H1 (cell line): ENCODE measurements around the gene C6orf136. TPM values are rescaled to one million over a fixed set of nuclear protein-coding genes. Genes with fewer than 3 reads are reported as not detected.

Source experiments
- CTCF ChIA-PET: fragments of 300-600 bp; sonication (Branson Sonifier 250); formaldehyde crosslinking; loops from one replicate; lab custom pipeline; 2021; ENCODE audit not compliant: partially characterized antibody; lab: Charles Lee
- POLR2A ChIA-PET: fragments of 300-600 bp; sonication (Branson Sonifier 250); formaldehyde crosslinking; loops from one replicate; lab custom pipeline; 2021; ENCODE audit warnings: inconsistent platforms; ENCODE audit not compliant: partially characterized antibody; lab: Charles Lee
- DNase-seq, 2 experiments: peaks; one replicate each; pipeline versions ENCODE4 v3.0.0 to v3.0.0-alpha.2; 2010 to 2022; ENCODE audit warnings: low spot score in 2 of 2, low read depth in 1 of 2, mixed read lengths in 1 of 2
- FAIRE-seq: peaks from 2 replicates; lab custom pipeline; 2011; peaks lifted over from hg19 to GRCh38; lab: Jason Lieb, UNC
- H2AFZ ChIP-seq: 2 replicates; pipeline ENCODE4 v1.8.1; 2012; ENCODE audit warnings: low read length, inconsistent platforms
- H2AK5ac ChIP-seq: 2 replicates; pipeline ENCODE4 v1.6.1; 2013; ENCODE audit warnings: low read depth, low read length
- H2BK120ac ChIP-seq: replicated peaks from 2 replicates; pipeline ENCODE3; 2013; ENCODE audit warnings: low read depth, low read length, inconsistent platforms
- H2BK12ac ChIP-seq: 2 replicates; pipeline ENCODE4 v1.6.1; 2013; ENCODE audit warnings: low read depth, low read length
- H2BK15ac ChIP-seq: 2 replicates; pipeline ENCODE4 v1.6.1; 2013; ENCODE audit warnings: low read length
- H2BK20ac ChIP-seq: 2 replicates; pipeline ENCODE4 v1.6.1; 2013; ENCODE audit warnings: low read length
- H2BK5ac ChIP-seq: 2 replicates; pipeline ENCODE4 v1.6.1; 2013; ENCODE audit warnings: low read depth, low read length
- H3K14ac ChIP-seq: 2 replicates; pipeline ENCODE4 v1.6.1; 2013; ENCODE audit warnings: inconsistent platforms; ENCODE audit not compliant: insufficient read length
- H3K18ac ChIP-seq: 2 replicates; pipeline ENCODE4 v1.6.1; 2013; ENCODE audit warnings: low read length; ENCODE audit errors: extremely low read depth
- H3K23ac ChIP-seq: 2 replicates; pipeline ENCODE4 v1.6.1; 2013; ENCODE audit warnings: inconsistent platforms; ENCODE audit not compliant: insufficient read length
- H3K23me2 ChIP-seq: 2 replicates; pipeline ENCODE4 v1.6.1; 2013; ENCODE audit warnings: low read depth, low read length
- H3K27ac ChIP-seq: 2 replicates; pipeline ENCODE4 v1.6.1; 2011; ENCODE audit warnings: low read depth, low read length, inconsistent platforms
- H3K27me3 ChIP-seq, 4 experiments: replicated peaks in 1 of 4; 1 replicate in 1 of 4; 2 replicates in 3 of 4; pipeline versions ENCODE4 v1.6.1 to v1.8.1; 2011 to 2013; ENCODE audit warnings: low read length in 3 of 4, mild to moderate bottlenecking in 3 of 4, inconsistent platforms in 2 of 4, mixed read lengths in 2 of 4, moderate library complexity in 1 of 4; ENCODE audit not compliant: control insufficient read depth in 3 of 4, insufficient read depth in 3 of 4; ENCODE audit errors: extremely low read depth in 1 of 4
- H3K36me3 ChIP-seq, 4 experiments: 2 replicates each; pipeline versions ENCODE4 v1.6.1 to v1.8.1; 2011 to 2013; ENCODE audit warnings: mild to moderate bottlenecking in 4 of 4, low read length in 3 of 4, moderate library complexity in 2 of 4, control low read depth in 1 of 4, inconsistent platforms in 1 of 4; ENCODE audit not compliant: insufficient read depth in 4 of 4, control insufficient read depth in 2 of 4
- H3K4ac ChIP-seq: replicated peaks from 2 replicates; pipeline ENCODE3; 2013; ENCODE audit warnings: low read length, low read depth, mixed read lengths, inconsistent platforms; ENCODE audit not compliant: insufficient read length
- H3K4me1 ChIP-seq, 4 experiments: replicated peaks in 1 of 4; 1 replicate in 1 of 4; 2 replicates in 3 of 4; pipeline versions ENCODE4 v1.6.1 to v1.8.1; 2011 to 2013; ENCODE audit warnings: low read length in 3 of 4, inconsistent platforms in 2 of 4, mixed read lengths in 1 of 4; ENCODE audit not compliant: insufficient read depth in 4 of 4, control insufficient read depth in 3 of 4
- H3K4me2 ChIP-seq, 2 experiments: 2 replicates each; pipeline versions ENCODE4 v1.6.1 to v1.8.1; 2011 to 2013; ENCODE audit warnings: low read depth in 2 of 2, low read length in 2 of 2, control low read depth in 1 of 2, inconsistent platforms in 1 of 2, mild to moderate bottlenecking in 1 of 2; ENCODE audit not compliant: insufficient read depth in 1 of 2
- H3K4me3 ChIP-seq, 4 experiments: fragments of 200-600, 300-600 bp in 1 of 4; sonication (generic), shearing (Covaris generic), sonication (Bioruptor Twin) in 1 of 4; 2 replicates each; pipeline versions ENCODE4 v1.5.1 to v1.8.1; 2011 to 2016; ENCODE audit warnings: low read length in 4 of 4, low read depth in 3 of 4, control low read depth in 2 of 4, inconsistent platforms in 2 of 4, mild to moderate bottlenecking in 2 of 4, mixed read lengths in 1 of 4, moderate library complexity in 1 of 4; ENCODE audit not compliant: insufficient read depth in 2 of 4; ENCODE audit errors: extremely low read depth in 1 of 4
- H3K56ac ChIP-seq: replicated peaks from 2 replicates; pipeline ENCODE3; 2013; ENCODE audit warnings: low read depth, mild to moderate bottlenecking, mixed read lengths, low read length, inconsistent platforms; ENCODE audit not compliant: insufficient read length
- H3K79me1 ChIP-seq: 2 replicates; pipeline ENCODE4 v1.6.1; 2013; ENCODE audit warnings: low read depth, low read length, control low read depth
- H3K79me2 ChIP-seq, 2 experiments: 2 replicates each; pipeline versions ENCODE4 v1.6.1 to v1.8.1; 2012 to 2013; ENCODE audit warnings: low read length in 2 of 2, mild to moderate bottlenecking in 2 of 2, inconsistent platforms in 1 of 2; ENCODE audit not compliant: insufficient read depth in 2 of 2, control insufficient read depth in 1 of 2
- H3K9ac ChIP-seq, 4 experiments: replicated peaks in 1 of 4; 1 replicate in 1 of 4; 2 replicates in 3 of 4; pipeline versions ENCODE4 v1.6.1 to v1.8.1; 2011 to 2013; ENCODE audit warnings: low read depth in 3 of 4, low read length in 3 of 4, control low read depth in 2 of 4, mild to moderate bottlenecking in 2 of 4, moderate library complexity in 2 of 4, inconsistent platforms in 1 of 4; ENCODE audit errors: extremely low read depth in 1 of 4
- H3K9me3 ChIP-seq, 2 experiments: 2 replicates each; pipeline versions ENCODE4 v1.6.1 to v1.8.1; 2012 to 2013; ENCODE audit warnings: mild to moderate bottlenecking in 2 of 2, moderate library complexity in 2 of 2, control low read depth in 1 of 2, inconsistent platforms in 1 of 2, low read depth in 1 of 2, low read length in 1 of 2, mixed read lengths in 1 of 2; ENCODE audit not compliant: insufficient read depth in 2 of 2
- H4K20me1 ChIP-seq, 2 experiments: replicated peaks in 1 of 2; 2 replicates each; pipeline versions ENCODE3 to v1.8.1; 2011 to 2013; ENCODE audit warnings: inconsistent platforms in 2 of 2, low read length in 2 of 2, mild to moderate bottlenecking in 1 of 2; ENCODE audit not compliant: insufficient read depth in 2 of 2, control insufficient read depth in 1 of 2
- H4K5ac ChIP-seq: 2 replicates; pipeline ENCODE4 v1.6.1; 2013; ENCODE audit warnings: low read length, low read depth, mixed read lengths, inconsistent platforms; ENCODE audit not compliant: insufficient read length
- H4K8ac ChIP-seq: 2 replicates; pipeline ENCODE4 v1.8.0; 2013; ENCODE audit warnings: mild to moderate bottlenecking, moderate library complexity, low read length, inconsistent platforms; ENCODE audit not compliant: insufficient read depth; ENCODE audit errors: extremely low read depth
- H4K91ac ChIP-seq: replicated peaks from 2 replicates; pipeline ENCODE3; 2013; ENCODE audit warnings: low read length, mixed read lengths, inconsistent platforms; ENCODE audit not compliant: insufficient read length
- JUND ChIP-seq: IDR thresholded peaks from 2 replicates; pipeline ENCODE4 v1.6.1; 2011; ENCODE audit warnings: mild to moderate bottlenecking, improper control_type of control experiment, low read length
- KDM1A ChIP-seq: fragments of 200-600, 300-600 bp; sonication (generic); IDR thresholded peaks from 2 replicates; pipeline ENCODE4 v1.7.1; 2016; ENCODE audit warnings: mild to moderate bottlenecking, low read length, borderline replicate concordance
- POLR2A ChIP-seq, 2 experiments: IDR thresholded peaks; 1 replicate in 1 of 2; 2 replicates in 1 of 2; pipeline ENCODE4 v1.6.1; 2011; ENCODE audit warnings: low read depth in 2 of 2, low read length in 2 of 2, mild to moderate bottlenecking in 2 of 2; ENCODE audit errors: control extremely low read depth in 1 of 2
- POLR2AphosphoS5 ChIP-seq: IDR thresholded peaks from 2 replicates; pipeline ENCODE4 v1.6.1; 2011; ENCODE audit warnings: low read depth, low read length
- YY1 ChIP-seq: IDR thresholded peaks from 2 replicates; pipeline ENCODE4 v1.6.1; 2011; ENCODE audit warnings: low read depth, mild to moderate bottlenecking, low read length
- WGBS, 2 experiments: shearing (Covaris generic) in 1 of 2; methylation state at CpG; one replicate each; pipeline versions ENCODE4 v1.1.6 to v1.1.7; 2013 to 2015; ENCODE audit warnings: low lambda C conversion rate in 2 of 2, mixed read lengths in 2 of 2, inconsistent platforms in 1 of 2, low coverage in 1 of 2, missing lambda C conversion rate in 1 of 2; ENCODE audit not compliant: insufficient replicate concordance in 2 of 2, insufficient coverage in 1 of 2, insufficient read length in 1 of 2; ENCODE audit errors: extremely low coverage in 1 of 2, missing lambda C conversion rate in 1 of 2; 5-methylcytosine and 5-hydroxymethylcytosine counted together
- polyA plus RNA-seq, 7 experiments: library from polyadenylated mRNA; depleted of rRNA in 3 of 7; stranded (reverse) in 5 of 7; unstranded in 2 of 7; fragments of >200 nt in 5 of 7; fragments of 200-250 nt in 2 of 7; gene quantifications; 1 replicate in 5 of 7; 2 replicates in 1 of 7; 4 replicates in 1 of 7; pipeline versions ENCODE4 v1.2.1 to v1.2.3, GENCODE V29; 2011 to 2013; ENCODE audit warnings: missing spikeins in 2 of 7, mixed read lengths in 2 of 7
- total RNA-seq: library from RNA; stranded (reverse); fragmentation: NEBNext Ultra II Directional; extraction: Animal tissue kit (Norgen Biotek cat#: 25700); gene quantifications from 2 replicates; pipeline ENCODE4 v1.2.1, GENCODE V29; 2021

The C6orf136 gene
- total and polyA plus RNA-seq, 2 of the 8 experiments (the other 6 are each of a cell fraction or from before 2014, with no cell fraction given) = 20.8 to 23.1 TPM

- H2BK20ac ChIP-seq = no peak overlapping the region
- no peak overlapping the region for H3K27ac ChIP-seq
- H3K18ac ChIP-seq = no peak overlapping the region
- H4K8ac ChIP-seq = no peak overlapping the region
- H3K79me1 ChIP-seq = no peaks in the 10 kb centered on the region; the same call in 1 of the 2 replicates
- H3K27me3 ChIP-seq = no peaks in the 10 kb centered on the region
- no peak overlapping the region for H2BK120ac ChIP-seq
- H3K23me2 ChIP-seq = no peaks in the 10 kb centered on the region; the same call in 1 of the 2 replicates
- H3K23ac ChIP-seq = no peak overlapping the region
- POLR2A ChIA-PET = interaction anchor here (0.7 to 27.0 kb wide), 33 partner anchors 0 to 488 kb away, joined by 3 to 712 read pairs (median 4); partner anchors contain the start of genes ABCF1, ATAT1, C6orf136 and DHX16
- no peak overlapping the region for H3K14ac ChIP-seq
- H2BK5ac ChIP-seq = no peak overlapping the region
- H3K9ac ChIP-seq = no peak overlapping the region
- no peak overlapping the region for H2BK15ac ChIP-seq
- peaks cover 5 to 29% of the 10 kb centered on the region in 2 experiments for H4K20me1 ChIP-seq
- H3K79me2 ChIP-seq = no peaks in the 10 kb centered on the region
- H4K91ac ChIP-seq = no peak overlapping the region
- H3K4me2 ChIP-seq = no peak overlapping the region
- FAIRE-seq = no peak
- H2BK12ac ChIP-seq = no peak overlapping the region
- TF ChIP-seq POLR2A (IDR thresholded peaks at IDR 0.05; ENCODE audit: control extremely low read depth in 1 of 2, low read depth in 2 of 2, low read length in 2 of 2) (peak; percentile 27 to 38; a peak in 2 of 3 replicates), JUND (no peak), YY1 (no peak), POLR2AphosphoS5 (peak; percentile 70), KDM1A (no peak)
- TF ChIP-seq, all 59 proteins: peak for 2
- WGBS, 2 experiments = 85% methylated on average over 12 of the region's 12 CpGs; no CpG with 5 or more reads in 1 of the 2 experiments
- Histone ChIP-seq H3K4me1 (no peaks in the 10 kb centered on the region), H3K36me3 (peaks cover 32 to 46% (median 40%) of the 10 kb centered on the region in 4 experiments), H3K4ac (no peak overlapping the region), H3K56ac (no peak overlapping the region), H3K9me3 (no peaks in the 10 kb centered on the region), H4K5ac (no peak overlapping the region), H2AK5ac (no peak overlapping the region), H3K4me3 (no peak overlapping the region), H2AFZ (no peak overlapping the region)
- CTCF ChIA-PET = interaction anchor here (0.6 to 5.7 kb wide), 14 partner anchors 12 to 601 kb away, joined by 3 to 40 read pairs (median 4); partner anchors contain the start of gene ABCF1
- no peak for DNase-seq
Measured at GRCh38 chr6:30598912-30599624, 47.9 kb upstream of the C6orf136 start.
